Pericardium fibroblast (primary cell): Measurements from ENCODE around the gene CTNNA2. TPM values are rescaled to one million over a fixed set of nuclear protein-coding genes. Genes with fewer than 3 reads are reported as not detected.

ENCODE experiments used
- total RNA-seq: library from RNA; depleted of rRNA; stranded (reverse); fragments of >200 nt; gene quantifications from 2 replicates; pipeline ENCODE4 v1.2.3, GENCODE V29; 2015

The CTNNA2 gene
- not detected in 2 replicates for total RNA-seq

DNA sequence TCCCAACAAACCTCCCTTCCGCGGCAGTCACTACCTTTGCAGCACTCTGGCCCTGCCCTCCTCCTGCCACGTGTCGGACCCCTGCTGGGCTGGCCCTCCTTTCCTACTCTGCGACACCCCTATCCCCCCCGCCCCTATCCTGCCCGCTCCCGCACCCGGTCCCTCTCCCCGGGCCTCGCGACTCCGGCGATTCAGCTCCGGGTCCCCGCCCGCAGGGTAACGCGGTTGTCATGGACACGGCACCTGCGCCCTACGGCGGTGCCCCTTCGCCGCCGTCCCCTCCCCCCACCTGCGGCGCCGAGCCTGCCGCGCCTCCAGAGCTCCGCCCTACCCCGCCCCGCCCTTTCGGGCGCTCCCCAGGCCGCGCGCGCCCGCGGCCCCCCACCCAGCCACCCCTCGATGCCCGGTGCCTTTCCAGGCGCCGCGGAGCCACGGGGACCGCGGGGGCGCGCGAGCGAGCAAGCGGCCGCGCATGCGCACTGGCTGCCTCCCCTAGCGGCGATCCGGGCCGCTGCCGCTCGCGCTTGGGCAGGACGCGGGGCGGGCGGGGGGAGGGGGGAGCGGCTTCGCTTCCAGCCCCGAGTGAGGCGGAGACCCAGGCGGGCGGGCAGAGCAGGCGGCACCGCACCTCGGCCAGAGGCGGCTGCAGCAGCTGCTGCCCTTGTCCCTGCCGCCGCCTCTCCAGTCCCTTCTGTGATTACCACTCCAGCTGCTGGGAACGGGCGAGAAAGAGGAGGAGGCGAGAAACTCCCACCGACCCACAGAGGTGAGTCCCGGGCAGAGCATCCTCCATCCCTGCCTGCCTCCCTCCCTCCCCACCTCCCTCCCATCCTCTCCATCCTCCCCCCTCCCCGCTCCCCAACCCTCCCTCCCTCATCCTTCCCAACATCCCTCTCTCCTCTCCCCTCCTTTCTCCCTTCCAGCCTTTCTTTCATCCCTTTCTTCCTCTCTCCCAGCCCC lies at the start of gene CTNNA2:
TSS of gene CTNNA2 (plus strand) at position 610 of the 960 bp plus-strand sequence.

DNA sequence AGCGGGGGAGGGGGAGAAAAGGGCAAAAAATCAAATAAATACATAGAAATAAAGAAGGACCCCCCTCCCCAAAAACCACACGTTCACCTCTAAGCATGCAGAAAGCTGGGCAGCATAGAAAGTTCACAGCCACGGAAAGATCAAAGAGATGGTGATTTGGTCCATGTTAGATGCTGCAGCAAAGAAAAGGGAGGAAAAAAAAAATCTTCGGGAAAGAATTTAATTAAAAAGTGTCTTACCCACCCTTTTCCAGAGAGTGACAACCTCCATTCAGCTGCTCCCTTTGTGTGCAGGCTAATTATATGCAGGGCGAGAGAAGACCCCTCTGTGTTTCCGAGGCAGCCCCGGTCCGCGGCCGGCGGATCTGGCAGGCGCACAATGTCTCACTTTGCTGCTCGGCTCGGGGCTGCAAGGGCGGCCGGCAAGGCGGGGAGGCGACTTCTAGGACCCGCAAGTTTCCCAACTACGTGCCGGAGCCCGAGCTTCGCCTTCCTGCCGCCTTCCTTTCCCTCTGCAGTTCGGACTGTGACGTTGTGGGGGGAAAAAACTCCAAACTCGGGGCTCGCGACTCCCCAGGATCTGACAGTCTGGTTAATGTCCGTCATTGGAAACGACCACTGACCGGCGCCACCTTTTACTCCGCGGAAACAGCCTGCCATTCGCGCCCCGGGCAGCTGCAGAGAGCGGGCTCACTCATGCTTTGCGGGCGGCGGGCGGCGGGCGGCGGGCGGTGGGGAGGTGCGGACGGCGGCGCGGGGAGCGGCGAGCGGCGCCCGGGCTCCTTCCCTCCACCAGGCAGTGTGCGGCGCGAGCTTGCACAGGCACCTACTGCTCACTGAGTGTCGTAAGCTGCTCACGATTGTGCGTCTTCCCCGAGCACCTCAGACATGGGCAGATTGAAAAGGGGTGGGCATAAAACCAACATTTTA lies 791.3 kb downstream of the CTNNA2 start, which contains the start of gene LRRTM1:
TSS of gene LRRTM1 (minus strand) at position 844 of the 929 bp plus-strand sequence. CDS start 933 bp downstream, outside the sequence.

